Calu3 (cell line): ENCODE measurements around the gene DNAH14. TPM values are rescaled to one million over a fixed set of nuclear protein-coding genes. Genes with fewer than 3 reads are reported as not detected.

Experiments used
- BruUV-seq: library from RNA; stranded (reverse); fragments of 400-500 nt; replicated peaks from 2 replicates; lab custom pipeline; 2021; lab: Mats Ljungman, UMichigan
- CTCF ChIA-PET: fragments of 300-600 bp; sonication (Branson Sonifier 250); formaldehyde crosslinking; loops from one replicate; lab custom pipeline; 2022; ENCODE audit warnings: antibody characterized with exemption; lab: Charles Lee
- DNase-seq: peaks from one replicate; pipeline ENCODE4 v3.0.0; 2022
- H3K27ac Mint-ChIP-seq: one replicate; pipeline ENCODE4 v1.8.0; 2022; ENCODE audit warnings: mixed read lengths; ENCODE audit not compliant: unreplicated experiment
- H3K27me3 Mint-ChIP-seq: one replicate; pipeline ENCODE4 v1.8.0; 2022; ENCODE audit warnings: mixed read lengths; ENCODE audit not compliant: unreplicated experiment
- H3K36me3 Mint-ChIP-seq: one replicate; pipeline ENCODE4 v1.8.0; 2022; ENCODE audit warnings: mild to moderate bottlenecking, moderate library complexity, mixed read lengths; ENCODE audit not compliant: insufficient read depth, unreplicated experiment
- H3K4me1 Mint-ChIP-seq: one replicate; pipeline ENCODE4 v1.8.0; 2022; ENCODE audit warnings: mild to moderate bottlenecking, low read depth, mixed read lengths; ENCODE audit not compliant: unreplicated experiment
- H3K4me3 Mint-ChIP-seq: one replicate; pipeline ENCODE4 v1.8.0; 2022; ENCODE audit warnings: mild to moderate bottlenecking, low read depth, moderate library complexity, mixed read lengths; ENCODE audit not compliant: unreplicated experiment
- H3K9me3 Mint-ChIP-seq: one replicate; pipeline ENCODE4 v1.8.0; 2022; ENCODE audit warnings: low read depth, mixed read lengths; ENCODE audit not compliant: unreplicated experiment
- CTCF ChIP-seq: fragments of 200-600 bp; IDR thresholded peaks from one replicate; pipeline ENCODE4 v1.8.0; 2022; ENCODE audit warnings: antibody characterized with exemption; ENCODE audit not compliant: unreplicated experiment
- intact Hi-C: fragments of 100-400 bp; cut with micrococcal nuclease; formaldehyde crosslinking; loops from one replicate; pipeline ENCODE4 v1.10.0; 2022; ENCODE audit not compliant: unreplicated experiment
- total RNA-seq: library from RNA; stranded (reverse); gene quantifications from 2 replicates; pipeline ENCODE4 v1.2.3, GENCODE V29; 2022

DNAH14 gene
- total RNA-seq, 1 experiment from 2014 or later: 66.8 TPM

GRCh38 chr1:225338545-225338944 is 409.1 kb downstream of the DNAH14 start:
- Mint-ChIP-seq H3K9me3 (no peaks in the 10 kb centered on the region), H3K4me3 (no peak overlapping the region), H3K4me1 (no peaks in the 10 kb centered on the region), H3K36me3 (no peaks in the 10 kb centered on the region), H3K27me3 (no peaks in the 10 kb centered on the region), H3K27ac (no peak overlapping the region)
- no peak for TF ChIP-seq CTCF
- intact Hi-C loops: no loop called here
- CTCF ChIA-PET: interaction anchor here (0.6 to 0.7 kb wide), 2 partner anchors 23 to 1102 kb away, joined by 3 to 4 read pairs; no protein-coding TSS in a partner anchor
- BruUV-seq: no TSS peak
- no peak for DNase-seq

- Mint-ChIP-seq H3K27me3 (no peaks in the 10 kb centered on the region), H3K36me3 (no peaks in the 10 kb centered on the region), H3K4me3 (no peak overlapping the region), H3K4me1 (no peaks in the 10 kb centered on the region), H3K27ac (no peak overlapping the region), H3K9me3 (no peaks in the 10 kb centered on the region)
- BruUV-seq: no TSS peak
- CTCF ChIA-PET: interaction anchor here (0.7 kb wide), 1 partner anchor 84 kb away, joined by 3 read pairs; no protein-coding TSS in a partner anchor
- intact Hi-C loops: no loop called here
- DNase-seq: no peak
- TF ChIP-seq CTCF: no peak
Measured at GRCh38 chr1:225341642-225342041, 412.2 kb downstream of the DNAH14 start.

- H3K4me3 Mint-ChIP-seq: no peak overlapping the region
- no peaks in the 10 kb centered on the region for H3K4me1 Mint-ChIP-seq
- CTCF ChIA-PET: interaction anchor here (1.0 kb wide), 1 partner anchor 23 kb away, joined by 7 read pairs; no protein-coding TSS in a partner anchor
- DNase-seq: no peak
- intact Hi-C loops: loop anchor here (1.0 kb wide), 1 partner anchor 23 kb away; no protein-coding TSS in a partner anchor
- no peaks in the 10 kb centered on the region for H3K9me3 Mint-ChIP-seq
- H3K27ac Mint-ChIP-seq: no peak overlapping the region
- no TSS peak for BruUV-seq
- no peak for TF ChIP-seq CTCF
- H3K27me3 Mint-ChIP-seq: no peaks in the 10 kb centered on the region
- H3K36me3 Mint-ChIP-seq: no peaks in the 10 kb centered on the region
Measured at GRCh38 chr1:225342695-225343094, 413.2 kb downstream of the DNAH14 start.

- intact Hi-C loops: loop anchor here (1.0 kb wide), 1 partner anchor 24 kb away; no protein-coding TSS in a partner anchor
- CTCF ChIA-PET: interaction anchor here (1.0 kb wide), 1 partner anchor 24 kb away, joined by 7 read pairs; no protein-coding TSS in a partner anchor
- no peak overlapping the region for H3K27ac Mint-ChIP-seq
- no TSS peak for BruUV-seq
- no peak overlapping the region for H3K4me3 Mint-ChIP-seq
- TF ChIP-seq CTCF: no peak
- no peak for DNase-seq
- H3K9me3 Mint-ChIP-seq: no peaks in the 10 kb centered on the region
- no peaks in the 10 kb centered on the region for H3K4me1 Mint-ChIP-seq
- no peaks in the 10 kb centered on the region for H3K27me3 Mint-ChIP-seq
- H3K36me3 Mint-ChIP-seq: no peaks in the 10 kb centered on the region
Measured at GRCh38 chr1:225343618-225344017, 414.1 kb downstream of the DNAH14 start.
